Putamen (tissue), 1 donor: ENCODE data around the gene EPHA2.
"Not testable (repeated sequence)": the region's sequence is repeated elsewhere in the genome, so short reads cannot be mapped to it uniquely, and the experiment has no call there.

Source experiments
- DNase-seq: peaks from one replicate; pipeline ENCODE4 v3.0.0-alpha.2; 2016; ENCODE audit warnings: low spot score

EPHA2 gene

GRCh38 chr1:16167331-16168143 is 11.7 kb upstream of the EPHA2 start:
- no peak for DNase-seq

- DNase-seq, result no peak
Measured at GRCh38 chr1:16166117-16166516, 10.2 kb upstream of the EPHA2 start.

GRCh38 chr1:16165548-16165947 is 9.7 kb upstream of the EPHA2 start:
- DNase-seq, result no peak

GRCh38 chr1:16165073-16165364 is 9.2 kb upstream of the EPHA2 start:
- no peak for DNase-seq

- no peak for DNase-seq
Measured at GRCh38 chr1:16164213-16165072, 8.6 kb upstream of the EPHA2 start.

GRCh38 chr1:16163608-16164212 is 7.8 kb upstream of the EPHA2 start:
- not testable (repeated sequence) for DNase-seq

- no peak for DNase-seq
Measured at GRCh38 chr1:16162163-16162822, 6.4 kb upstream of the EPHA2 start.

GRCh38 chr1:16161717-16162116 is 5.8 kb upstream of the EPHA2 start:
- DNase-seq, result no peak

GRCh38 chr1:16158993-16159831 is 3.3 kb upstream of the EPHA2 start:
- no peak for DNase-seq

- DNase-seq, result no peak
Measured at GRCh38 chr1:16158025-16158424, 2.2 kb upstream of the EPHA2 start.

- no peak for DNase-seq
Measured at GRCh38 chr1:16156848-16157495, 1.1 kb upstream of the EPHA2 start.

- no peak for DNase-seq
Measured at GRCh38 chr1:16153999-16154673, 1.7 kb downstream of the EPHA2 start.

GRCh38 chr1:16153096-16153998 is 2.5 kb downstream of the EPHA2 start:
- DNase-seq, result no peak

- DNase-seq, result no peak
Measured at GRCh38 chr1:16152481-16153087, 3.3 kb downstream of the EPHA2 start.

GRCh38 chr1:16151995-16152384 is 3.9 kb downstream of the EPHA2 start:
- DNase-seq, result no peak

GRCh38 chr1:16151196-16151994 is 4.5 kb downstream of the EPHA2 start:
- no peak for DNase-seq

- DNase-seq, result no peak
Measured at GRCh38 chr1:16150508-16150907, 5.4 kb downstream of the EPHA2 start.
